A549 (cell line): ENCODE measurements around the gene TINAG. TPM values are rescaled to one million over a fixed set of nuclear protein-coding genes. Genes with fewer than 3 reads are reported as not detected.

Experiments used
- ATAC-seq, 2 experiments: fragments of 200-7000 bp in 1 of 2; fragments of >200 bp in 1 of 2; cut with Nextera tagmentation in 1 of 2; cut with Tn5 transposase in 1 of 2; 3 replicates each; pipeline versions ENCODE4 v1.8.0 to v1.9.1; 2018 to 2020; ENCODE audit warnings: mild to moderate bottlenecking in 1 of 2, moderate library complexity in 1 of 2
- CTCF ChIA-PET: fragments of 300-600 bp; sonication (Branson Sonifier 250); formaldehyde crosslinking; extraction: SDS; loops from one replicate; lab custom pipeline; 2021; ENCODE audit warnings: antibody characterized with exemption, inconsistent platforms; lab: Yijun Ruan, JAX
- POLR2A ChIA-PET: fragments of 350-600 bp; formaldehyde crosslinking; extraction: SDS; loops from one replicate; lab custom pipeline; 2021; ENCODE audit warnings: antibody characterized with exemption, inconsistent platforms; lab: Yijun Ruan, JAX
- DNase-seq, 2 experiments: peaks; one replicate each; pipeline versions ENCODE4 v3.0.0 to v3.0.0-alpha.2; 2011 to 2016; ENCODE audit warnings: low read depth in 1 of 2, low spot score in 1 of 2
- FAIRE-seq: peaks from 2 replicates; lab custom pipeline; 2011; peaks lifted over from hg19 to GRCh38; lab: Jason Lieb, UNC
- H3K27ac ChIP-seq, 2 experiments: fragments of >200 bp; sonication (Bioruptor Twin); formaldehyde crosslinking; 3 replicates each; pipeline ENCODE4 v1.5.1; 2016 to 2017
- H3K4me1 ChIP-seq: fragments of >200 bp; sonication (Bioruptor Twin); formaldehyde crosslinking; 3 replicates; pipeline ENCODE4 v1.6.1; 2016
- H3K4me2 ChIP-seq: fragments of >200 bp; sonication (Bioruptor Twin); formaldehyde crosslinking; 3 replicates; pipeline ENCODE4 v1.6.1; 2016
- H3K4me3 ChIP-seq: fragments of >200 bp; sonication (Bioruptor Twin); formaldehyde crosslinking; 3 replicates; pipeline ENCODE4 v1.5.1; 2016
- H3K9me3 ChIP-seq: fragments of >200 bp; sonication (Bioruptor Twin); formaldehyde crosslinking; 3 replicates; pipeline ENCODE4 v1.6.1; 2016
- ATOH8 ChIP-seq: fragments of 250-450 bp; sonication (Bioruptor Pico); IDR thresholded peaks from 2 replicates; pipeline ENCODE4 v1.5.0; 2020; ENCODE audit warnings: low read depth, mild to moderate bottlenecking, moderate library complexity
- BCL3 ChIP-seq: fragments of >200 bp; sonication (Bioruptor Twin); formaldehyde crosslinking; IDR thresholded peaks from 3 replicates; pipeline ENCODE4 v1.6.1; 2016
- BHLHE40 ChIP-seq: IDR thresholded peaks from 2 replicates; pipeline ENCODE4 v1.6.1; 2012; ENCODE audit warnings: low read depth, low read length, inconsistent platforms
- CBX8 ChIP-seq: fragments of 200-600 bp; sonication (generic); IDR thresholded peaks from 2 replicates; pipeline ENCODE4 v1.6.1; 2016
- CTCF ChIP-seq: fragments of >200 bp; sonication (Bioruptor Twin); formaldehyde crosslinking; IDR thresholded peaks from 3 replicates; pipeline ENCODE4 v1.5.1; 2016
- EP300 ChIP-seq, 2 experiments: fragments of >200 bp; sonication (Bioruptor Twin); formaldehyde crosslinking; IDR thresholded peaks; 2 replicates in 1 of 2; 3 replicates in 1 of 2; pipeline ENCODE4 v1.6.1; 2016 to 2017
- ESRRA ChIP-seq: fragments of 150-350 bp; IDR thresholded peaks from 2 replicates; pipeline ENCODE4 v1.6.1; 2014; ENCODE audit warnings: mild to moderate bottlenecking, low read length, borderline replicate concordance
- FOSB ChIP-seq: fragments of 250-450 bp; sonication (Bioruptor Pico); IDR thresholded peaks from 2 replicates; pipeline ENCODE4 v1.5.0; 2020; ENCODE audit warnings: mild to moderate bottlenecking, moderate library complexity
- GATA3 ChIP-seq: IDR thresholded peaks from 2 replicates; pipeline ENCODE4 v1.6.1; 2012; ENCODE audit warnings: borderline replicate concordance
- HDAC2 ChIP-seq: fragments of 200-600 bp; sonication (generic); IDR thresholded peaks from 2 replicates; pipeline ENCODE4 v1.6.1; 2016
- HES2 ChIP-seq: fragments of >200 bp; sonication (Bioruptor Twin); formaldehyde crosslinking; IDR thresholded peaks from 2 replicates; pipeline ENCODE4 v1.6.1; 2016
- HEYL ChIP-seq: fragments of 250-450 bp; sonication (Bioruptor Pico); IDR thresholded peaks from 2 replicates; pipeline ENCODE4 v1.8.0; 2021; ENCODE audit warnings: mild to moderate bottlenecking, moderate library complexity
- HOXB13 ChIP-seq: fragments of 250-450 bp; sonication (Bioruptor Pico); IDR thresholded peaks from 2 replicates; pipeline ENCODE4 v1.5.0; 2020; ENCODE audit warnings: low read depth, mild to moderate bottlenecking, moderate library complexity
- JUNB ChIP-seq: fragments of >200 bp; sonication (Bioruptor Twin); formaldehyde crosslinking; IDR thresholded peaks from 2 replicates; pipeline ENCODE4 v1.6.1; 2016
- KDM5A ChIP-seq: fragments of 200-600 bp; sonication (generic); IDR thresholded peaks from 2 replicates; pipeline ENCODE4 v1.6.1; 2016; ENCODE audit warnings: antibody characterized with exemption, mild to moderate bottlenecking
- MAZ ChIP-seq: fragments of 150-350 bp; IDR thresholded peaks from 2 replicates; pipeline ENCODE4 v1.6.1; 2014; ENCODE audit warnings: antibody characterized with exemption, low read depth, low read length, borderline replicate concordance
- MYC ChIP-seq: IDR thresholded peaks from 2 replicates; pipeline ENCODE4 v1.6.1; 2012; ENCODE audit warnings: mild to moderate bottlenecking, inconsistent platforms, low read length, improper control_type of control experiment, borderline replicate concordance
- RAD21 ChIP-seq, 2 experiments: fragments of >200 bp in 1 of 2; sonication (Bioruptor Twin) in 1 of 2; formaldehyde crosslinking in 1 of 2; IDR thresholded peaks in 1 of 2; conservative IDR thresholded peaks in 1 of 2; 2 replicates in 1 of 2; 3 replicates in 1 of 2; pipeline ENCODE4 v1.6.1; 2012 to 2018; ENCODE audit warnings: inconsistent platforms in 1 of 2
- REST ChIP-seq: fragments of 200-600 bp; sonication (generic); IDR thresholded peaks from 2 replicates; pipeline ENCODE4 v1.6.1; 2016; ENCODE audit warnings: antibody characterized with exemption, mild to moderate bottlenecking, moderate library complexity
- RFX5 ChIP-seq: fragments of 450-650 bp; IDR thresholded peaks from 2 replicates; pipeline ENCODE4 v1.7.1; 2014; ENCODE audit warnings: antibody characterized with exemption, mild to moderate bottlenecking, moderate library complexity
- SREBF2 ChIP-seq: fragments of 450-650 bp; IDR thresholded peaks from 2 replicates; pipeline ENCODE4 v1.6.1; 2014; ENCODE audit warnings: mild to moderate bottlenecking, moderate library complexity
- TFCP2L1 ChIP-seq: fragments of 250-450 bp; sonication (Bioruptor Pico); IDR thresholded peaks from 2 replicates; pipeline ENCODE4 v1.5.0; 2021; ENCODE audit warnings: mild to moderate bottlenecking
- WGBS: methylation state at CpG from one replicate; pipeline ENCODE4 v1.1.6; 2017; ENCODE audit errors: missing lambda C conversion rate; 5-methylcytosine and 5-hydroxymethylcytosine counted together
- polyA plus RNA-seq, 4 experiments: library from polyadenylated mRNA; depleted of rRNA in 3 of 4; stranded (reverse); fragments of >200 nt; fragmentation: RNase III in 1 of 4; extraction: RNeasy Plus Mini Kit Qiagen cat#74134 plus additional on column Dnase treatment in 1 of 4; gene quantifications; 2 replicates in 3 of 4; 3 replicates in 1 of 4; pipeline ENCODE4 v1.2.3, GENCODE V29; 2011 to 2017
- TF ChIP-seq, protein P1 (sequence below): IDR thresholded peaks from 2 replicates; pipeline ENCODE4 v1.6.1; 2012; ENCODE audit warnings: low read depth, borderline replicate concordance

TINAG gene
- polyA plus RNA-seq, 2 of the 4 experiments (the other 2 are of a cell fraction) = 0.04 to 0.48 TPM

DNA sequence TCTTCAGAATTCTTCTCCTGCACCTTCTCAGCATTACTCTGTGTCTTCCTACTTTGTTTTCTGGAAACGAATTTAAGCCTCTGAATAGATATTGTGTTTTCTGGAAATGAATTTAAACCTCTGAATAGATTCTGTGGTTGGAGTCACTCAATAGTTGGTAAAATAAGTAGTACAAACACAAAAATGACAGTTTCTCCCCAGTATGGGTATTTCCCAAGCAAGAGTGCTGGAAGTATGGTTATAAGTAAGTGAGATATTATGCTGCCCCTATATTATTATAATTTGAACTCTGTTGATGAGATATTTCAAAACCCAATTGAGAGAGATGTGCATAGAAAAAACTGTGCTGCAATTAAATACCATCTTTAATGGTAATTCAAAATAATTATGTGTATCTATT lies 94.9 kb downstream of the TINAG start:
- no peak for FAIRE-seq
- no peak for ATAC-seq
- POLR2A ChIA-PET = no interaction called here

GRCh38 chr6:54404791-54405190 lies 96.5 kb downstream of the TINAG start:
- ChIA-PET CTCF (no interaction called here), POLR2A (no interaction called here)
- no peaks in the 10 kb centered on the region for H3K9me3 ChIP-seq
- TF ChIP-seq FOSB (CRISPR knock-in tag) = no peak
- no peak overlapping the region for H3K4me3 ChIP-seq
- H3K4me2 ChIP-seq = no peak overlapping the region
- no peak for DNase-seq
- H3K27ac ChIP-seq = no peak overlapping the region
- ATAC-seq = no peak
- no peak for FAIRE-seq
- 0% methylated on average over 1 of the region's 1 CpG for WGBS
- H3K4me1 ChIP-seq = no peaks in the 10 kb centered on the region

More for the DNA sequence above, 94.9 kb downstream of the TINAG start:
- 6% methylated on average over 1 of the region's 1 CpG for WGBS
- no peak overlapping the region for H3K4me2 ChIP-seq
- no peaks in the 10 kb centered on the region for H3K9me3 ChIP-seq
- TF ChIP-seq SREBF2 (no peak), CBX8 (no peak), ATOH8 (CRISPR knock-in tag) (no peak), HEYL (CRISPR knock-in tag) (no peak), EP300 (IDR thresholded peaks at IDR 0.05) (no peak), MYC (no peak), KDM5A (no peak), TFCP2L1 (CRISPR knock-in tag) (no peak), FOSB (CRISPR knock-in tag) (no peak), HOXB13 (CRISPR knock-in tag) (no peak), RFX5 (no peak), BHLHE40 (no peak)
- TF ChIP-seq, all 56 proteins: peak for 0
- Histone ChIP-seq H3K4me1 (no peaks in the 10 kb centered on the region), H3K4me3 (no peak overlapping the region), H3K27ac (no peak overlapping the region)
- CTCF ChIA-PET = no interaction called here
- no peak for DNase-seq

GRCh38 chr6:54411767-54412166 lies 103.5 kb downstream of the TINAG start:
- DNase-seq (no peak), FAIRE-seq (no peak), ATAC-seq (no peak)
- Histone ChIP-seq H3K4me3 (no peak overlapping the region), H3K4me2 (no peak overlapping the region), H3K27ac (no peak overlapping the region), H3K9me3 (no peaks in the 10 kb centered on the region), H3K4me1 (no peaks in the 10 kb centered on the region)
- 30% methylated on average over 1 of the region's 1 CpG for WGBS
- ChIA-PET CTCF (no interaction called here), POLR2A (no interaction called here)
- no peak for TF ChIP-seq CBX8

GRCh38 chr6:54415517-54415916 lies 107.3 kb downstream of the TINAG start:
- FAIRE-seq = no peak
- Histone ChIP-seq H3K4me1 (no peaks in the 10 kb centered on the region), H3K27ac (no peak overlapping the region), H3K4me3 (no peak overlapping the region), H3K4me2 (no peak overlapping the region), H3K9me3 (no peaks in the 10 kb centered on the region)
- WGBS = 40% methylated on average over 3 of the region's 3 CpGs
- POLR2A ChIA-PET = no interaction called here
- DNase-seq = no peak
- CTCF ChIA-PET = no interaction called here
- ATAC-seq = no peak
- no peak for TF ChIP-seq BCL3
- no peak for TF ChIP-seq GATA3
- TF ChIP-seq RFX5 = no peak
- TF ChIP-seq HES2 = no peak
- TF ChIP-seq HDAC2 = no peak
- no peak for TF ChIP-seq CBX8
- TF ChIP-seq ESRRA = no peak
- TF ChIP-seq RAD21 (conservative IDR thresholded peaks at IDR 0.05 in 1 of 2, IDR thresholded peaks at IDR 0.05 in 1 of 2) = no peak
- no peak for TF ChIP-seq TFCP2L1 (CRISPR knock-in tag)
- no peak for TF ChIP-seq CTCF
- TF ChIP-seq, protein P1, sequence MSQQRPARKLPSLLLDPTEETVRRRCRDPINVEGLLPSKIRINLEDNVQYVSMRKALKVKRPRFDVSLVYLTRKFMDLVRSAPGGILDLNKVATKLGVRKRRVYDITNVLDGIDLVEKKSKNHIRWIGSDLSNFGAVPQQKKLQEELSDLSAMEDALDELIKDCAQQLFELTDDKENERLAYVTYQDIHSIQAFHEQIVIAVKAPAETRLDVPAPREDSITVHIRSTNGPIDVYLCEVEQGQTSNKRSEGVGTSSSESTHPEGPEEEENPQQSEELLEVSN = no peak
- TF ChIP-seq REST = no peak
- TF ChIP-seq JUNB = no peak
- TF ChIP-seq MAZ = no peak
